ENCODE results near the gene LRRN4. TPM values are rescaled to one million over a fixed set of nuclear protein-coding genes. Genes with fewer than 3 reads are reported as not detected.

Gene LRRN4
- total and polyA plus RNA-seq, 2 of the 4 experiments (the other 2 are of a cell fraction) = under 0.01 to 0.19 TPM

DNA sequence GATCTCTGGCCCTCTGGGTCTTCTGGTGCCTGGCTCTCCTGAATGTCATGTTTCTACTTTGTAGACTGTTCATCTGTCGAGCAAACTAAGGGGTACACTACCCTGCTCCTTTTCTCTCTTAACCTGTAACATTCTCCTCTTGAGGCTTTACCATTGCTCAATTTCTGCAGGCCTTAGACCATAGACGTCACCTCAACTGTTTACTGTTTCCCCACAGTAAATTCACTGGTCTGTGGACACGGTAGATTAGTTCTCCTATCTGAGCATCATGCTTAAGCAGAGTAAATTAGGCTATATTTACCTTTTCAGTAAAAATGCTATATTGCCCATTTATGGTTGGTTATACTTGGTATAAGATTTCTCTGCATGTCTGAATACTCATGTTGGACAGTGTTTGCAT lies 62.9 kb downstream of the LRRN4 start:
- WGBS, 2 experiments (ENCODE audit: extremely low coverage in 2 of 2, insufficient read length in 1 of 2) = 100% methylated on average over 1 of the region's 3 CpGs; no CpG with 5 or more reads in 1 of the 2 experiments
- H3K4me2 ChIP-seq (ENCODE audit: low read depth, low read length) = no peak overlapping the region

More for the DNA sequence above, 62.9 kb downstream of the LRRN4 start:
- Histone ChIP-seq H2AK9ac (replicated peaks; ENCODE audit: low read depth, low read length, poor library complexity) (no peak overlapping the region), H3K36me3 (ENCODE audit: control insufficient read depth, insufficient read depth, low read length) (peaks cover 3% of the 10 kb centered on the region; the same call in 1 of the 2 replicates), H2BK5ac (ENCODE audit: low read depth, low read length, poor library complexity, severe bottlenecking) (no peak overlapping the region), H4K91ac (ENCODE audit: insufficient read depth, low read depth, low read length) (no peak overlapping the region), H2AK5ac (ENCODE audit: low read depth, low read length) (no peak overlapping the region), H3K9me3 (ENCODE audit: control insufficient read depth, insufficient read depth, low read length) (no peaks in the 10 kb centered on the region), H2BK120ac (ENCODE audit: low read depth, low read length) (no peak overlapping the region), H3K9ac (ENCODE audit: low read depth, low read length) (no peak overlapping the region), H3K18ac (ENCODE audit: low read depth, low read length) (no peak overlapping the region), H3K14ac (replicated peaks; ENCODE audit: low read depth, low read length) (no peak overlapping the region), H3K23ac (ENCODE audit: low read depth, low read length) (no peak overlapping the region), H4K5ac (ENCODE audit: low read depth, low read length) (no peak overlapping the region), H2BK20ac (ENCODE audit: low read depth, low read length) (no peak overlapping the region), H3K4me3 (ENCODE audit: insufficient read depth, low read depth, low read length) (no peak overlapping the region), H3K4ac (ENCODE audit: low read depth, low read length) (no peak overlapping the region), H3K79me1 (ENCODE audit: low read depth in 1 of 2, low read length in 2 of 2) (peaks cover 0 to 3% of the 10 kb centered on the region in 2 experiments; a peak in 1 of 4 replicates), H2BK15ac (ENCODE audit: low read depth, low read length) (no peak overlapping the region), H3K27ac (ENCODE audit: insufficient read depth, low read length) (no peak overlapping the region), H2AFZ (replicated peaks; ENCODE audit: low read length, poor library complexity) (no peak overlapping the region), H3K27me3 (ENCODE audit: control insufficient read depth, insufficient read depth, low read length) (no peaks in the 10 kb centered on the region), H3K56ac (ENCODE audit: extremely low read depth, insufficient read depth, low read length) (no peak overlapping the region; the same call in 1 of the 2 replicates), H3K4me1 (ENCODE audit: control insufficient read depth, insufficient read depth, low read length) (no peaks in the 10 kb centered on the region), H4K20me1 (ENCODE audit: insufficient read depth, low read length) (no peaks in the 10 kb centered on the region), H4K8ac (ENCODE audit: low read depth in 2 of 2, low read length in 2 of 2) (no peak overlapping the region; a peak in 1 of 4 replicates), H3K9me1 (ENCODE audit: insufficient read depth, low read length) (no peaks in the 10 kb centered on the region)
- BruUV-seq (replicated peaks) = no TSS peak
- intact Hi-C loops (cut with micrococcal nuclease) = no loop called here
- dilution Hi-C loops (cut with HindIII; ENCODE audit: low sequenced_read_pairs, unreplicated experiment) = no loop called here
- ChIA-PET POLR2A (ENCODE audit: unreplicated experiment) (no interaction called here), CTCF (no interaction called here)
- TF ChIP-seq, protein P1, sequence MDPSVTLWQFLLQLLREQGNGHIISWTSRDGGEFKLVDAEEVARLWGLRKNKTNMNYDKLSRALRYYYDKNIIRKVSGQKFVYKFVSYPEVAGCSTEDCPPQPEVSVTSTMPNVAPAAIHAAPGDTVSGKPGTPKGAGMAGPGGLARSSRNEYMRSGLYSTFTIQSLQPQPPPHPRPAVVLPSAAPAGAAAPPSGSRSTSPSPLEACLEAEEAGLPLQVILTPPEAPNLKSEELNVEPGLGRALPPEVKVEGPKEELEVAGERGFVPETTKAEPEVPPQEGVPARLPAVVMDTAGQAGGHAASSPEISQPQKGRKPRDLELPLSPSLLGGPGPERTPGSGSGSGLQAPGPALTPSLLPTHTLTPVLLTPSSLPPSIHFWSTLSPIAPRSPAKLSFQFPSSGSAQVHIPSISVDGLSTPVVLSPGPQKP (IDR thresholded peaks at IDR 0.05; ENCODE audit: borderline replicate concordance, low read depth, low read length) = no peak
- TF ChIP-seq BHLHE40 (IDR thresholded peaks at IDR 0.05; ENCODE audit: low read depth, low read length) (no peak), FOS (IDR thresholded peaks at IDR 0.05; ENCODE audit: low read depth, low read length) (no peak), MAZ (IDR thresholded peaks at IDR 0.05; ENCODE audit: borderline replicate concordance, low read depth, low read length) (no peak), POLR2A (IDR thresholded peaks at IDR 0.05; ENCODE audit: low read depth, low read length) (no peak)
- TF ChIP-seq, protein P2, sequence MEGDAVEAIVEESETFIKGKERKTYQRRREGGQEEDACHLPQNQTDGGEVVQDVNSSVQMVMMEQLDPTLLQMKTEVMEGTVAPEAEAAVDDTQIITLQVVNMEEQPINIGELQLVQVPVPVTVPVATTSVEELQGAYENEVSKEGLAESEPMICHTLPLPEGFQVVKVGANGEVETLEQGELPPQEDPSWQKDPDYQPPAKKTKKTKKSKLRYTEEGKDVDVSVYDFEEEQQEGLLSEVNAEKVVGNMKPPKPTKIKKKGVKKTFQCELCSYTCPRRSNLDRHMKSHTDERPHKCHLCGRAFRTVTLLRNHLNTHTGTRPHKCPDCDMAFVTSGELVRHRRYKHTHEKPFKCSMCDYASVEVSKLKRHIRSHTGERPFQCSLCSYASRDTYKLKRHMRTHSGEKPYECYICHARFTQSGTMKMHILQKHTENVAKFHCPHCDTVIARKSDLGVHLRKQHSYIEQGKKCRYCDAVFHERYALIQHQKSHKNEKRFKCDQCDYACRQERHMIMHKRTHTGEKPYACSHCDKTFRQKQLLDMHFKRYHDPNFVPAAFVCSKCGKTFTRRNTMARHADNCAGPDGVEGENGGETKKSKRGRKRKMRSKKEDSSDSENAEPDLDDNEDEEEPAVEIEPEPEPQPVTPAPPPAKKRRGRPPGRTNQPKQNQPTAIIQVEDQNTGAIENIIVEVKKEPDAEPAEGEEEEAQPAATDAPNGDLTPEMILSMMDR (conservative IDR thresholded peaks at IDR 0.05; ENCODE audit: low read depth, low read length) = no peak
- in situ Hi-C loops (cut with MboI; ENCODE audit: low sequenced_read_pairs) = no loop called here
- ATAC-seq (ENCODE audit: low read depth) (no peak), DNase-seq (no peak)

Small RNAs within 50 kb of the gene (microRNA-seq; reads per million reads assigned to microRNA genes)
- gene RN7SL498P (ENCODE audit: insufficient read depth, insufficient read length) = not detected

Small RNAs within 50 kb of the gene (small RNA-seq; reads per million reads assigned to genes)
- gene RN7SL498P = 0 to 1.2 (median 0.08) reads per million in 5 experiments

Other genes starting within 250 kb of the LRRN4 start
- gene CHGB, start 142.6 kb downstream of the LRRN4 start, total RNA-seq (2012; rRNA removed) = under 0.01 TPM in 2 replicates
- 0.16 and 0.27 TPM in 2 replicates for gene CHGB, start 142.6 kb downstream of the LRRN4 start, polyA plus RNA-seq (2012; rRNA removed)
- 7.2 and 10.0 TPM in 2 replicates for gene TRMT6, start 103.5 kb downstream of the LRRN4 start, total RNA-seq (2012; rRNA removed)
- 6.8 and 8.0 TPM in 2 replicates for gene TRMT6, start 103.5 kb downstream of the LRRN4 start, polyA plus RNA-seq (2012; rRNA removed)
- 11.5 and 13.9 TPM in 2 replicates for gene MCM8, start 103.4 kb downstream of the LRRN4 start, total RNA-seq (2012; rRNA removed)
- gene MCM8, start 103.4 kb downstream of the LRRN4 start, polyA plus RNA-seq (2012; rRNA removed) = 3.1 and 4.2 TPM in 2 replicates
- 76.4 and 80.3 TPM in 2 replicates for gene CRLS1, start 47.9 kb downstream of the LRRN4 start, total RNA-seq (2012; rRNA removed)
- 43.3 and 45.9 TPM in 2 replicates for gene CRLS1, start 47.9 kb downstream of the LRRN4 start, polyA plus RNA-seq (2012; rRNA removed)
- gene FERMT1, start 69.0 kb upstream of the LRRN4 start, total RNA-seq (2012; rRNA removed) = 1.7 and 2.3 TPM in 2 replicates
- 1.8 and 2.4 TPM in 2 replicates for gene FERMT1, start 69.0 kb upstream of the LRRN4 start, polyA plus RNA-seq (2012; rRNA removed)

Data from IMR-90 (cell line).